ENCODE results near the gene HOXD10.

The HOXD10 gene

DNA sequence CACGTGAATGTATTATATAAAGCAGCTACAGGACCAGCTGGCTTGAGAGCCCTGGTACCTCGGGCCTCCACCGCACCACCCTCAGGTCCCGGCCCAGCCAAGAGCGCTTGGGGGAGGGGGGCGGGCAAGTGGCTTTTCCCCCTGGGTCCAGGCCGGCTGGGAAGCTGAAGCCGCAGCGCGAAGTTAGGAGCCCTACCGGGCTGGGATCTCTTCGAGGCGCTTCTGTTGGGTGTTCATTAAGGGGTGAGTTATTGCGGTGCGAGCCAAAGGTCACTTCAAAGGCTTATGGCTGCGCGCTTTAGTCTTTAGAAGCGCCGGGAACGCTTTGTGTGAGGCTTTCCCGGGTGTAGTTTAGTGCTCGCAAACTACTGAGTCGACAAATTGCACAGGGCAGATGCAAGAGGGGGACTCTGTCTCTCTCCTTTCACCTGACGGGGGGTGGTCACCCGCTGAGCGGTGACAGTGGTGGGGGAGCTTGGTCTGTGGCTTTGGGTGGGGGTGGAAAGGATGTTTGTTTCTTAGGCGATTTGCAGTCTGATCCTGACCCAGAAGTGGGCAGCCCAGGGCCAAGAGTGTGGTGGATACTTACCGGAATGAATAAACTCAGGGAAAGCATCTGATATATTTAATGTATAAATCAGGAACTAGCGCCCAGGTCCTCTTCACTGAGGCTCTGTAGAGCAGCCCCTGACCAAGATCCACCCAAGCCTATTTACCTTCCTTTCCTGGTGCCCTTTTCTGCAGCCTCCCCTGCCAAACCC lies 46.5 kb downstream of the HOXD10 start:
- no peak for DNase-seq
- intact Hi-C loops (cut with DNase I) = no loop called here

DNA sequence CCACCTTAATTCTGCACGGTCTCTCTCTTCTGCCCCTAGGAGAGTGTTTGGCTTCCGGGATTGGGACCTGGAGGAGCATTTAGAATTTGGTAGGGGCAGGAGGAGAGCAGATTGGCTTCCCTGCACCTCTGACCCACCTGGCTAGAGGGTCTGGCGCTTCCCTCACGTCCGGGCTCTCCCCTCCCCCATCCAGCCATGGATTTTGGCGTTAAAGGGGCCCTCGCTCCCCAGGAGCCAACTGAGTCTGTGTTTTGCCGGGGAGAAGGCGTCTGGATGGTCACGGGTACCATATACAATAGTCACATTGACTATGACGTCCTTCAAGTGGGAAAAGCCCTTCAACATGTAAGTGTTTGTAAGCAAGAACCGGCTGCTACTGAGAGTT lies 47.1 kb downstream of the HOXD10 start:
- DNase-seq = no peak
- intact Hi-C loops (cut with DNase I) = no loop called here

DNA sequence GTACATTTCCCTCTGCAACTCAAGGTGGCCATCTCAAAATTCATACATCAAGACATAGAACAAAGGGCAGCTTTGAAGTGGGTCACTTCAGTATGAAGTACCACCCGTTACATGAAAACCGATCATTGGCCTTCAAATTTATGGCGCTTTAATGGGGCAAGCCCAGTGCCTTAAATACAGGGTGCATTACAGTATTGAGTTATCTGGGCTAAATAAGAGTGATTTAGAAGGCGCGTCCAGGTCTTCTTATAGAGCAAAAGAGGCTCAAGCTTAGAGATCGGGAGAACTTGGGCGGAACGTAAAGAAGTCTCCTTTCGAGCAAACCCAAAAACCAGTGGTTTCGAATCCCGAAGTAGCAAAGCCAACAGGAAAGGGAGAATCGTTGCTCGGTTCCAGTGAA lies 47.6 kb downstream of the HOXD10 start:
- no peak for DNase-seq
- intact Hi-C loops (cut with DNase I) = no loop called here

DNA sequence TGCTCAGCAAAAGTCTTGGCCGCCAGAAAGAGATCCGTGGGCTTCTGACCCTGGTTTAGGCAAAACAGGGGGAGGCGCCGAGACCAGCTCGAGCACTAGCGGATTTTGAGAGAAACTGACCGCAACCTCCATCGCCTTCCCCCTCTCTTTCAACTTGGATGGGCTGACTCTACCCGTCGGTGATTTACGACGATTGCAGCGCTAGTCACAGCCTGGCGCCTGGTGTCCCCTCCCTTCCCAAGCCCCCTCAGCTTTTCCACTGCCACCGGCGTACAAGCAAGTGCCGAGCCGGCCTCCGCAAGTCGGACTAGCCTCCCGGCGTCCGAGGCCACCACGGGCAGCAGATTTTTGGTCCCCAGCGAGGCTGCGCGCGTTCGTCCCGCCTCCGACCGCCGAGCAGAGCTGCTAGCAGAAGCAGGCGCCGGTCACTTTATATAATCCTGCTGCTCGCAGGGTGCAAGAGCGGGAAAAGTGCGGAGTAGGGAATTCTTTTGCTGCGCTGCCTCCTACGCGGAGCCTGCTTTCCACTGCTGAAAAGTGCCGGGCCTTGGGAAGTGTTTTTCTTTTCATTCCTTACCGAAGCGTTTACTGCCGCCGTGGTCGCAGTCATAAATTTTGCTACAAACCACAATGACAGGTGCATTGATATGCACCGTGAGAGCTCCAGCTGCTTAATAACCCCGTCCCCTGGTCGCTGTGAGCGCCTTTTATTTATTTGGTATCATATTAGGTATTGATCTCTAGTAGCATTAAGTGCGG lies 48.2 kb downstream of the HOXD10 start:
- intact Hi-C loops (cut with DNase I) = no loop called here
- no peak for DNase-seq

DNA sequence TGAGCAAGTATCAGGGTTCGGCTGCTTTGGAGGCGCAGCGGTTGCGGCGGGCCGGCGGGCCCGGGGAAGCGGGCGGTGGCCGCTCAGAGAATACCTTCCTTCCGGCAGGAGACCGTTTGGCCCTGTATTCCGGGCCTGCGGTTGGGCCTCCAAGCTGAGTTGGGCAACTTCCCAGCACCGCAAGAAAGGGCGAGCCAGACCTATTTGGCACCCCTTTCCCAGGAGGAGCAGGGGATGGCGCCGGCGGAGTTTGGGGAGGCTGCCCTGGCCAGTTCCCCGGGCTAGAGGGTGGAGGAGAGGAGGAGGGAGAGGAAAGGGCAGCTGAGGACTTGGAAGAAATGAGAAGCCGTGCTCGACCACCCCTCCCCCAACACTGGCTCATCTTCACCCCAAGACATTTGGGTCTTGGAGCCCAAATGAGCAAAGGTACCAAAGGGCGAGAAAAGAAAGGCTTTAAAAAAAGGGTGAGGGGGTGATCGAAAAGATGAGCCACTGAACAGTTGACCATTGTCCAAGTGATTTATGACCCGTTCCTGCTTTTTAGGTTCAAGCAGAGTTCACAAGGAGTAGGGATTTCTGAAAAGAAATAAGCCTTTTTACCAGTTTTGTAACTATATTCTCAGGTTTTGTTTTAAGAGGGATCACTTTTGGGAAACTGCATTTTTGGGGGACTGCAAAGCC lies 48.9 kb downstream of the HOXD10 start:
- intact Hi-C loops (cut with DNase I) = no loop called here
- DNase-seq = no peak

DNA sequence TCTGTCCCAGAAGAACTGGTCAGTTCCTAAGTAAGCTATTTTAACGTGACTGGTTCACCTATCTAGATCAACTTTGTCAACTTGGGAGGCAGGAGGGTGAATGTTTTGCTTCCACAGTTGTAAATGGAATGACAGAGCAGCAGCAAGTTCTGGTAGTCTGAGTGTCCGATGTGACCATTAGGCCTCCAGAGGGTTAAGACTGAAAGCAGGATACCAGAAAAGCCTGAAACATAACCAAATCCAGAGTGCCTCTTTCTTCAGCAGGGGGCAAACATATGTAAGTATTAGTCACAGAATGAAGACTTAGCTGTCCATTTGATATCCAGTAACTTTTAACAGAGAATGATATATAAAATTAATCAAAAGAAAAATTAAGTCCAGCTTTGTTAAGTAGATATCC lies 49.7 kb downstream of the HOXD10 start:
- intact Hi-C loops (cut with DNase I) = no loop called here
- no peak for DNase-seq

DNA sequence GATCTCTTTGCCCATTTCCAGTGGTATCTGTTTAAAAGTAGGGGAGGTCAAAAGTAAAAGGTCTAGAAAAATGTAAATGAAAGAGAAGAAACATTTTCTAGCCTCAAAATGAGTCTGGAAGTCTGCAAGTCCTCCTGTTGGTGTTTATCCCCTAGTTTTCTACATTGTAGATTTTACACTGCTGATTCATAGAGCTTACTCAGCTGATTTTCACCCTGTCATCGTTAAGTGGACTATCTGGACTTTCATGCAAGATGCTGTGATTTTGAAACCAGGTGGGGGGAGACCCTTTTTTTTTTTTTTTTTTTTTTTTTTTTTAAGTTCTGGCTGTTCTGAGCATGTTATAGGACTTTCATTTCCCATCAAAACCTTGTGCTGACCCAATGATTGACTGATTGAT lies 50.8 kb downstream of the HOXD10 start:
- intact Hi-C loops (cut with DNase I) = no loop called here
- DNase-seq = no peak

DNA sequence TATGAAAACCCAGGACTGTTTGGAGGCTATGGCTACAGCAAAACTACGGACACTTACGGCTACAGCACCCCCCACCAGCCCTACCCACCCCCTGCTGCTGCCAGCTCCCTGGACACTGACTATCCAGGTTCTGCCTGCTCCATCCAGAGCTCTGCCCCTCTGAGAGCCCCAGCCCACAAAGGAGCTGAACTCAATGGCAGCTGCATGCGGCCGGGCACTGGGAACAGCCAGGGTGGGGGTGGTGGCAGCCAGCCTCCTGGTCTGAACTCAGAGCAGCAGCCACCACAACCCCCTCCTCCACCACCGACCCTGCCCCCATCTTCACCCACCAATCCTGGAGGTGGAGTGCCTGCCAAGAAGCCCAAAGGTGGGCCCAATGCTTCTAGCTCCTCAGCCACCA lies 52.6 kb downstream of the HOXD10 start:
- DNase-seq = no peak
- intact Hi-C loops (cut with DNase I) = no loop called here
